Ecto neural progenitor cell (in vitro differentiated cells): Measurements from ENCODE around the gene PAXX.
"Not testable (repeated sequence)": the region's sequence is repeated elsewhere in the genome, so short reads cannot be mapped to it uniquely, and the experiment has no call there.

Experiments
- DNase-seq: peaks from one replicate; pipeline ENCODE4 v3.0.0-alpha.2; 2018; ENCODE audit warnings: low spot score

PAXX gene

GRCh38 chr9:136983167-136983566, 9.1 kb upstream of the PAXX start:
- no peak for DNase-seq

GRCh38 chr9:136983656-136984314, 8.4 kb upstream of the PAXX start:
- no peak for DNase-seq

GRCh38 chr9:136984464-136985026, 7.7 kb upstream of the PAXX start:
- no peak for DNase-seq

GRCh38 chr9:136985027-136985602, 7.1 kb upstream of the PAXX start:
- DNase-seq: no peak

GRCh38 chr9:136985853-136986252, 6.4 kb upstream of the PAXX start:
- no peak for DNase-seq

- DNase-seq: no peak
These were observed 3.4 kb upstream of the PAXX start for GRCh38 chr9:136988872-136989271.

- DNase-seq: no peak
These were observed 1.8 kb upstream of the PAXX start for GRCh38 chr9:136990242-136990911.

- no peak for DNase-seq
These were observed 672 bp downstream of the PAXX start for GRCh38 chr9:136992819-136993369.

GRCh38 chr9:136994180-136994887, 2.1 kb downstream of the PAXX start:
- DNase-seq: no peak

- no peak for DNase-seq
These were observed 2.6 kb downstream of the PAXX start for GRCh38 chr9:136994888-136995230.

- no peak for DNase-seq
These were observed 3.1 kb downstream of the PAXX start for GRCh38 chr9:136995362-136995761.

- DNase-seq: no peak
These were observed 3.6 kb downstream of the PAXX start for GRCh38 chr9:136995772-136996311.

GRCh38 chr9:136996361-136997292, 4.4 kb downstream of the PAXX start, which contains the start of gene CLIC3:
Gene CLIC3 (minus strand): TSS chr9:136996568. CDS start chr9:136996543, 25 bp downstream.
- no peak for DNase-seq

- no peak for DNase-seq
These were observed 5.1 kb downstream of the PAXX start for GRCh38 chr9:136997371-136997770.

GRCh38 chr9:136997830-136998234, 5.6 kb downstream of the PAXX start:
- DNase-seq: no peak

- no peak for DNase-seq
These were observed 8.1 kb downstream of the PAXX start for GRCh38 chr9:137000177-137000930.

GRCh38 chr9:137001857-137002645, 9.8 kb downstream of the PAXX start:
- DNase-seq: no peak

GRCh38 chr9:137002646-137003041, 10.4 kb downstream of the PAXX start:
- no peak for DNase-seq

- not testable (repeated sequence) for DNase-seq
These were observed 12.1 kb downstream of the PAXX start for GRCh38 chr9:137004285-137004684.
